HG02571 (cell line): ENCODE results near the gene SRSF2.
"Not testable (repeated sequence)": the region's sequence is repeated elsewhere in the genome, so short reads cannot be mapped to it uniquely, and the experiment has no call there.

Experiments
- ATAC-seq: cut with Tn5 transposase; IDR thresholded peaks from one replicate; pipeline ENCODE4 v1.9.1; 2021; ENCODE audit warnings: mild to moderate bottlenecking, moderate library complexity; ENCODE audit not compliant: unreplicated experiment

Gene SRSF2

GRCh38 chr17:76702076-76702475, 35.1 kb downstream of the SRSF2 start:
- no peak for ATAC-seq

GRCh38 chr17:76701471-76701967, 35.6 kb downstream of the SRSF2 start:
- no peak for ATAC-seq

GRCh38 chr17:76700617-76701470, 36.3 kb downstream of the SRSF2 start:
- no peak for ATAC-seq

GRCh38 chr17:76700270-76700616, 36.9 kb downstream of the SRSF2 start:
- ATAC-seq = no peak

GRCh38 chr17:76698466-76698977, 38.6 kb downstream of the SRSF2 start:
- not testable (repeated sequence) for ATAC-seq

- no peak for ATAC-seq
Observed at GRCh38 chr17:76697702-76698465, 39.2 kb downstream of the SRSF2 start.

GRCh38 chr17:76696763-76697701, 40.1 kb downstream of the SRSF2 start:
- ATAC-seq = no peak

- no peak for ATAC-seq
Observed at GRCh38 chr17:76695059-76695831, 41.9 kb downstream of the SRSF2 start.

- no peak for ATAC-seq
Observed at GRCh38 chr17:76691379-76692191, 45.5 kb downstream of the SRSF2 start.

- ATAC-seq = no peak
Observed at GRCh38 chr17:76690596-76691280, 46.4 kb downstream of the SRSF2 start.

GRCh38 chr17:76689859-76690258, 47.3 kb downstream of the SRSF2 start:
- ATAC-seq = no peak

- no peak for ATAC-seq
Observed at GRCh38 chr17:76688165-76688622, 48.9 kb downstream of the SRSF2 start.

GRCh38 chr17:76687298-76688164, 49.6 kb downstream of the SRSF2 start:
- ATAC-seq = no peak

GRCh38 chr17:76686538-76687297, 50.4 kb downstream of the SRSF2 start:
- ATAC-seq = no peak

- ATAC-seq = no peak
Observed at GRCh38 chr17:76685846-76686245, 51.3 kb downstream of the SRSF2 start.

GRCh38 chr17:76685366-76685765, 51.8 kb downstream of the SRSF2 start:
- ATAC-seq = no peak

GRCh38 chr17:76684756-76685155, 52.4 kb downstream of the SRSF2 start:
- ATAC-seq = no peak
